NOMO-1 treated with DMSO at 0.1 percent for 48 hours (cell line): ENCODE data around the gene TMEM208.
A peak's percentile ranks its signal among the peaks of the same experiment; 100 is the strongest.

Experiments
- DNase-seq: peaks from one replicate; lab custom pipeline; 2025; ENCODE audit not compliant: unreplicated experiment; lab: John Stamatoyannopoulos, UW

The TMEM208 gene

DNA sequence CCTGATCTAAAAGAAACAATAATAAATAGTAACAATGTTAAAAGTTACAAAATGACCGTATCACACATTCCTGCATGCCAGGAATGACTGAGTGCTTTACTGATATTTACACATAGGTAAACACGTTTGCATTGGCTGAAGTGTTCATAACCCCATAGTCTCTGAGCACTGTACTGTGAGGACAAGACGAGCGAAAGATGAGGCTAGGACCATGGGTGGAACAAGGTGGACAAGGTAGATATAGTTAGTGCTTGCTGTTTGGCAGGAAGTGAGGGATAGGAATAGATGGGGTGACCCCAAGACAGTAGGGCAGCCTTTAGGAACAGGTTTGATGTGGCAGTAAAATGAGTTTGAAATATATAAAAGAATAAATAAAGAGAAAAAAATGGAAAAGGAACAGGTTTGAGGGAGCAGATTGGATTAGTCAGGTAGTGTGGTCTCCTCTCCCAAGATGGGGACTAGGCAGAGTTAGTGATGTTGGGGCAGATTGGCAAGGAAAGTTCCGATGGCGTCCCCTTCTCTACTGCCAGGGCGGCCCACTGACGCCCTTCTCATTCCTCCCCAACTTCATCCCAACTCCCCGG lies 35.4 kb upstream of the TMEM208 start:
- no peak for DNase-seq

DNA sequence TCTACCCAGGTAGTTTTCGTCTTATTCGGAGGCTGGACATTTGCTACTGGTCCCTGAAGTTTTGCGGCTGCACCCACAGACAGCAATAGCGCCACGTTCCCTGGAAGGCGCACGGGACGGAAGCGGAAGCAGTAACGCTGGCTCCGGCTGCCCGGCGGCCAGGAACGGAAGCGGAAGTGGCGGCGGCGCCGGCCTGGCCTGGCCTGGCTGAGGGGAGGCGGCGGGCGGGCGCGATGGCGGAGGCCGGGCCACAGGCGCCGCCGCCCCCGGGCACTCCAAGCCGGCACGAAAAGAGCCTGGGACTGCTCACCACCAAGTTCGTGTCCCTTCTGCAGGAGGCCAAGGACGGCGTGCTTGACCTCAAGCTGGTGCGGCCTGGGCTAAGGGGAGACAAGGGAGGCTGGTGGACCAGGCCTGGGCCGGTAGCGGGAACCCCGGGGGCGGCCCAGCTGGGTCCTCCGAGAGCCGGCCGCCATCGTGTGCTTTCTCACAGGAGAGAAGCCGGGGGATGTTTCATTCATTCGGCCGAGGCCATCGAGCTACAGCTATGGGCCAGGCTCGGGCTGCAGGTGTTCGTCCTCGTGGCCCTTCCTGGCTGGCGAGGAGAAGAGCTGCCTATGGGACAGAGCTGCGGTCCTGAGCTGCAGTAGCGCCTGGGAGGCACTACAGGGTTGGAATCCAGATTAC lies 34.8 kb upstream of the TMEM208 start, which contains the start of gene E2F4:
TSS of gene E2F4 (plus strand) at position 161 of the 687 bp plus-strand sequence. CDS start at position 234, 73 bp downstream.
- DNase-seq: peak; percentile 95

DNA sequence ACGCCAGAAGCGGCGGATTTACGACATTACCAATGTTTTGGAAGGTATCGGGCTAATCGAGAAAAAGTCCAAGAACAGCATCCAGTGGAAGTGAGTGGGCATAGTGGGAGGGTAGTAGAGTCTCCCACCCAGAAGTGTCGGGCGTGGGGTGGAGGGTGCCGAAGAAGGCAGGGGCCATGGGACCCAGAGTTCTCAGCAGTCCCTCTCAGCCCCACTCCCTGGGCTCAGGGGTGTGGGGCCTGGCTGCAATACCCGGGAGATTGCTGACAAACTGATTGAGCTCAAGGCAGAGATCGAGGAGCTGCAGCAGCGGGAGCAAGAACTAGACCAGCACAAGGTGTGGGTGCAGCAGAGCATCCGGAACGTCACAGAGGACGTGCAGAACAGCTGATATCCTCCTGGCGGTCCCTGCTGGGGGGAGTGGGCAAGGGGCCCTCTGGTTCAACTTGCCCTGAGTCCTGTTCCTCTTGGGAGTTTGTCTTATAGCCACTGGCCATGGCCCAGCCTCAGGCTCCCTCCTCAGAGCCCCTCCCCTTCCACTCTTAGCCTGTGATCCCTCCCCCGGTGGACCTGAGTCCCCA lies 34.1 kb upstream of the TMEM208 start:
- DNase-seq: no peak

DNA sequence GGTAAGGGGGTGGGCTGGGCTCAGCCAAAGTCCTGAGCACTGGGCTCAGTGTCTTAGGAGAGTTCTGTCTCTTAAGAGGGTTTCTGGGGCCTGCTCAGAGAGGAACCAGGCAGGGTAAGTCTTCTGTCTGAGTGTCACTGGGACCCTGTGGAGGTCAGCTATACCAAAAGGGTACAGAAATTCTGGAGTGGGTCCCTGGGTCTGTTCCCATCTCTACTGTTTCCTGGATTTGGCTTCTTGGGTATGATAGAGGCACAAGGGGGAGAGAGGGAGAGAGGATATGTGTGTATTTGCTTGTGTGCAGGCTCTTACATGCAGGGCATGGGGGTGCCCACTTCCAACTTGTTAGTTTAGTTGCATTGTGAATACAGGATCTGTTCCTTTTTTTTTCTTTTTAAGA lies 33.4 kb upstream of the TMEM208 start:
- DNase-seq: no peak

DNA sequence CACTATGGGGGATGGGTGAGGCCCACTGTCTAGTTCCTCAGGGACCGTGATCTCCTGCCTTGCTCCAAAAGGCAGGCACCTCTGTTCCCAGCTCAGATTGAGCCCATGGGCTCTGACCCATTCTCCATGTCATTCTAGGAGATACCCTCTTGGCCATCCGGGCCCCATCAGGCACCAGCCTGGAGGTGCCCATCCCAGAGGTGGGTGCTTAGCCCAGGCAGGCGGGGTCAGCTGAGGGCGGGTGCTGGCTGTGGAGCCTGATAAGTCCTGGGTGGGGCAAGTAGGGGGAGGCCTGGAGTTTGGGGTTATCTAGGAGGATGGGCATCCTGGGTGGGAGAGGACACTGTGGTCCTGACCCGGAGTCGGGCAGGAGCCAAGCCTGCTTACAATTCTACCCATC lies 32.7 kb upstream of the TMEM208 start:
- no peak for DNase-seq

DNA sequence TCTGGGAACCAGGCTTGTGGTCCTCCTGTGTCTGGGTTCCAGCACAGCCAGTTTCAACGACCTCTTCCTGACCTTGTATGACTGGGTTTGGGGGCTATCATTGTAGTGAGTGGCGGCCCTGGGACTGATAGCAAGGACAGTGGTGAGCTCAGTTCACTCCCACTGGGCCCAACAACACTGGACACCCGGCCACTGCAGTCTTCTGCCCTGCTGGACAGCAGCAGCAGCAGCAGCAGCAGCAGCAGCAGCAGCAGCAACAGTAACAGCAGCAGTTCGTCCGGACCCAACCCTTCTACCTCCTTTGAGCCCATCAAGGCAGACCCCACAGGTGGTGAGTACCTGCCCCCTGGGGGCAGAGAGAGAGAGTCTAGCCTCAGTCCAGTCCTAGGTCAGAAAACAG lies 31.3 kb upstream of the TMEM208 start:
- DNase-seq: no peak

DNA sequence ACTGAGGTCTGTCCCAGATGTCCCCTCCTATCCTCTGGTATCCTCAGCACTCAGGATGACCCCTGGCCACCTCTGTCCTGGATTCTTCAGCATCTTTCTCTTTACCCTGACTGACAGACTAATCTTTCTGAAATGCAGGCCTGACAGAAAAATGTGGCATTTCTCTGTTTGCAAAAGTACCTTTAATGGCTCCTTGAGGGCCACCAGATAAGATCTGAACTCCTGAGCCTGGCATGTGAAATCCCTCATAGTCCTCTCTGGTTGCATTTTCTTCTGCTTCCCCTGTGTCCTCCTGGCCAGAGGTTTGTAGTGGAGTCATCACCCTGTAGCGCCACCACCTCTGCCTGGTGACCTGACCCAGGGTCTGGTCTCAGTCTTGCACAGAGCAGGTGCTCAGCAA lies 30.0 kb upstream of the TMEM208 start:
- no peak for DNase-seq

DNA sequence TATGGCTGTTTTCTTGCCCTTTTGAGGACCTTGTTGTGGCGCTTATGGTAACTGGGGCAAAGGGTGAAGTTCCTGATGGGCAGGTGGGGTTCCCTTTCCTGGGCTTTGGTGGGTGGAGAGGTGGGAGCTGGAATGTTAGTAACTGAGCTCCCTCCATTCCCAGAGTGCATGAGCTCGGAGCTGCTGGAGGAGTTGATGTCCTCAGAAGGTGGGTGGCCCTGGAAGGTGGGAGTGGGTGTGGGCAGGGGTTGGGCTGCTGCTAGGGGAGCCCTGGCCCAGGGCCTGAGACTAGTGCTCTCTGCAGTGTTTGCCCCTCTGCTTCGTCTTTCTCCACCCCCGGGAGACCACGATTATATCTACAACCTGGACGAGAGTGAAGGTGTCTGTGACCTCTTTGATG lies 29.2 kb upstream of the TMEM208 start:
- DNase-seq: no peak

DNA sequence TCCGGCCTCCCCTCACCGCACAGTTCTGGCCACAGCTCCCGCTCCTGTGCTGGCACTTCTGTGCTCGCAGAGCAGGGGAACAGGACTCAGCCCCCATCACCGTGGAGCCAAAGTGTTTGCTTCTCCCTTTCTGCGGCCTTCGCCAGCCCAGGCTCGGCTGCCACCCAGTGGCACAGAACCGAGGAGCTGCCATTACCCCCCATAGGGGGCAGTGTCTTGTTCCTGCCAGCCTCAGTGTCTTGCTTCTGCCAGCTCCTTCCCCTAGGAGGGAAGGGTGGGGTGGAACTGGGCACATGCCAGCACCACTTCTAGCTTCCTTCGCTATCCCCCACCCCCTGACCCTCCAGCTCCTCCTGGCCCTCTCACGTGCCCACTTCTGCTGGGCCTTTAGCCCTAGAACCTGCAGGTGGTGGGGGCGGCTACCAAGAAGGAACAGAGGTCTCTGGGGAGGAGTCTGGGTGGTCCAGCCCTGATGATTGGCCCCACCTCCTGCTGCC lies 28.6 kb upstream of the TMEM208 start:
- no peak for DNase-seq

DNA sequence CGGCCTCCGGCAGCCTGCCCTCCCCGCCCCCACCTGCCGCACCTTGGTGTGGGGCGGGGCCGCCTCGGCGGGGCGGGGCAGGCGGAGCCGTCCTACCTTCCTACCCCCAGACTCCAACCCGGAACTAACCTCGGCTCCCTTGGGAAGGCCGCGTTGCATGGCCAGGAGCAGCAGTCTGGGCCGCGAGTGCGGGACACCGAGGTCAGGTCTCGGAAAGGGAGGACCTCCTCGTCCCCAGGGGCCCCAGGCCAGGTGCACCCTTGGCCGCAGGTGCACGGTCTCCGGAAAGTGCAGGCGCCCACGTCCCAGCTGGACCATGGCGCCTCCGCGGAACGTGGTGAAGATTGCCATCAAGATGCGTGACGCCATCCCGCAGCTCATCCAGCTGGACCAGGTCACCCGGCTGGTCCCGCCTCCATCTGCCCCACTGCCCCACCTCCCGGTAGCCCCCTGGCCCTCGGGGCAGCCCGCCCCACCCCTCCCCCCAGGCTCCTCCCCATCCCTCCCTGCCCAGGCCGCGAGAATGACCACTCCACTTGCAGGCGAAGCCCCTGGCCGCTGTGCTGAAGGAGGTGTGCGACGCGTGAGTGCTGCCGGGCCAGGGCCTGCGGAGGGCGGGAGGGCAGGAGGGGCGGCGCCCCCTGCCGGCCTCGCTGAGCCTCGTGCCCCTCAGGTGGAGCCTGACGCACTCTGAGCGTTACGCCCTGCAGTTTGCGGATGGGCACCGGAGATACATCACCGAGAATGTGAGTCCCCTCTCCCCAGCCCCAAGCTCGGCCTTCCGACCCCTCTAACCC lies 27.7 kb upstream of the TMEM208 start, which contains the start of gene ELMO3:
TSS of gene ELMO3 (plus strand) at position 121 of the 797 bp plus-strand sequence. CDS start at position 317, 196 bp downstream.
- DNase-seq: no peak

DNA sequence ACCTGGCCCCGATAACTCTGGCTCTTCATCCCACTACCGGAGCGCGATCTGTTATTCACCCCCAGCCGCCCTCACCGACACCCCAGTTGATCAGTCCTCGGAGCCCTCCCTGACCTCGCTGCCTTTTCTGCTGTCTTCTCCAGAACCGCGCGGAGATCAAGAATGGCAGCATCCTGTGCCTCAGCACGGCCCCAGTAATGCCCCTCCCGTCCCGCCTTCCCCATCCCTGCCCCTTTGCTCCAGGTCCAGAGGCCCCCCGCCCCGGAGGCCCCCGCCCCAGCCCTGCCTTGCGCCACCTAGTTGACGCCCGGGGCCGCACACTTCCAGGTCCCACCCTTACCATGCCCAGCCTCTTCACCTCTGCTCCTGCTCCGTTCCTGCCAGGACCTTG lies 27.1 kb upstream of the TMEM208 start:
- DNase-seq: no peak

DNA sequence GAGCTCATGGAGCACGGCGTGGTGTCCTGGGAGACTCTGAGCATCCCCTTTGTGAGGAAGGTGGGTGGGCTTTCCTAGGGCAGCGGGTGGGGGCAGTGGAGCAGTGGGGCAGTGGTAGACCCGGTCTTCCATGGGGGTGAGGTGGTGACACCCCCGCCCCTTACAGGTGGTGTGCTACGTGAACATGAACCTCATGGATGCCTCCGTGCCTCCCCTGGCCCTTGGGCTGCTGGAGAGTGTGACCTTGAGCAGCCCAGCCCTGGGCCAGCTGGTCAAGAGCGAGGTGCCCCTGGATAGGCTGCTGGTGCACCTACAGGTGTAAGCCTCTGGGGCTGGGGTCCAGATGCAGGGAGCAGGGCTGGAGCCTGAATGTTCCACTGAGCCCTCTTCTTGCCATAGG lies 26.4 kb upstream of the TMEM208 start:
- DNase-seq: no peak

DNA sequence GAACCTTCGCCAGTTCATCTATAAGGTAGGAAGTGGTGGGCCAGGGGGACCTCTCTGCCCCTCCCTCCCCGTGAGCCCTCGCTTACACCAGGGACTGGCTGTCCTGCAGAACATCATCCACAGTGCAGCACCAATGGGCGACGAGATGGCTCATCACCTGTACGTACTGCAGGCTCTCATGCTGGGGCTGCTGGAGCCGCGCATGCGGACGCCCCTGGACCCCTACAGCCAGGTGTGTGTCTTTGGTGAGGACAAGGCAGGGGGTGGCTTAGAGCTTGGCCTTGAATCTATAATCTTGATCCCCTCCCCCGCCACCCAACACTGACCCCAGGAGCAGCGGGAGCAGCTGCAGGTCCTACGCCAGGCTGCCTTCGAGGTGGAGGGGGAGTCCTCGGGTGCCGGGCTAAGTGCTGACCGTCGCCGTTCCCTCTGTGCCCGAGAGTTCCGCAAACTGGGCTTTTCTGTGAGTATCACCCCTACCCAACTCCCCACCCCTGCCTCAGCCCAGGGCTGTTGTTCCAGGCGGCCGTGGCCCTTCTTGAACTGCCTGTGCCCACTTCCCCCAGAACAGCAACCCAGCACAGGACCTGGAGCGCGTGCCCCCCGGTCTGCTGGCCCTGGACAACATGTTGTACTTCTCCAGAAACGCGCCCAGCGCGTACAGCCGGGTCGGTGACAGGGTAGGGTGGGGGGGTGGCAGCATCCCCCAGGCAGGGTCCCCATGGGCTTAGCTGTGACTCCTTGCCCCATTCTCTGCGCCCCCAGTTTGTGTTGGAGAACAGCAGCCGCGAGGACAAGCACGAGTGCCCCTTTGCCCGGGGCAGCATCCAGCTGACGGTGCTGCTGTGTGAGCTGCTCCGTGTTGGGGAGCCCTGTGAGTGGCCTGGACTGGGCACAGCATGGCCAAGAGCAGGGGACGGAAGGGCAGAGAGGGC lies 25.3 kb upstream of the TMEM208 start:
- no peak for DNase-seq

DNA sequence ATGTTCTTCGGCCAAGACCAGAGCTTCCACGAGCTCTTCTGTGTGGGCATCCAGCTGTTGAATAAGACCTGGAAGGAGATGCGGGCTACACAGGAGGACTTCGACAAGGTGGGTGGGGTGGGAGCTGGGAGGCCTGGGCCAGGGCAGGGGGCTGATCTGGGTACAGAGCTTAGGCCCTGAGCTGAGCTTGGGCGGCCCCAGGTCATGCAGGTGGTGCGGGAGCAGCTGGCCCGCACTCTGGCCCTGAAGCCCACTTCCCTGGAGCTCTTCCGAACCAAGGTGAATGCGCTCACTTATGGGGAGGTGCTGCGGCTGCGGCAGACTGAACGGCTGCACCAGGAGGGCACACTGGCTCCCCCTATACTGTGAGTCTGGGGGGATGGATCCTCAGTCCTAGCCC lies 24.5 kb upstream of the TMEM208 start:
- no peak for DNase-seq

DNA sequence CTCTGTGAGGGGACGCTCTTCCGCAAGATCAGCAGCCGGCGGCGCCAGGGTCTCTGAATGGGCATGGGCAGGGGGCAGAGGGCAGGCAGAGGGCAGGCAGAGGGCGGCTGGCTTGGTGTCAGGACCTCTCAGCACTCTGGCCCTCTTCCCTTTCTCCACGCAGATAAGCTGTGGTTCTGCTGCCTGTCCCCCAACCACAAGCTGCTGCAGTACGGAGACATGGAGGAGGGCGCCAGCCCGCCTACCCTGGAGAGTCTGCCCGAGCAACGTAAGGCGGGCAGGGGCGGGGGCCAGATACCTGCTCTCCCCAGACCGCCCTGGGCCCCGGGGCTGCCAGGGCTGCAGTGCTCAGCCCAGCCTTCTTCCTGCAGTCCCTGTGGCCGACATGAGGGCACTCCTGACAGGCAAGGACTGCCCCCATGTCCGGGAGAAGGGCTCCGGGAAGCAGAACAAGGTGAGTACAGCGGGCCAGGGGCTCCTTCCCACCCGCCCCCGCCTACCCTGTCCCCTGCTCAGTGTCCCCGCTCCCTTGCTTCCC lies 23.9 kb upstream of the TMEM208 start:
- DNase-seq: no peak

DNA sequence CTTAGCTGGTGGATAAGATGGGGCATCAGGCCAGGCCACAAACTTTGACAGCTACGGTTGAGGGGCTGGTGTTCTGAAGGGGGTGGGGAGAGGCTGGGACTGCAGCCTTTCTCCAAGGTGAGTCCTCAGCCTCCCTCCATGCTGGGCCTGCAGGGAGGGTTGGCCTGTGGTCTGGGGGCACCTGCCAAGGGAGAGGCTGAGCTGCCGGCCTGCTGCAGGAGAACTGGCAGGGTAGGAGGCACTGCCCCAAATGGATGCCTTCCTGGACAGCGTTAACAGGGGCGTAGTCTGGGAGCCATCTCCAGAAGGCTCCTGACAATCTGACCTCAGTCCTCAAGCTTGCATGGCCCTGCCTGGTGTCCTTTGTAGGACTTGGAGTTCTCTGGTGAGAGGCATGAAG lies 22.9 kb upstream of the TMEM208 start:
- no peak for DNase-seq

DNA sequence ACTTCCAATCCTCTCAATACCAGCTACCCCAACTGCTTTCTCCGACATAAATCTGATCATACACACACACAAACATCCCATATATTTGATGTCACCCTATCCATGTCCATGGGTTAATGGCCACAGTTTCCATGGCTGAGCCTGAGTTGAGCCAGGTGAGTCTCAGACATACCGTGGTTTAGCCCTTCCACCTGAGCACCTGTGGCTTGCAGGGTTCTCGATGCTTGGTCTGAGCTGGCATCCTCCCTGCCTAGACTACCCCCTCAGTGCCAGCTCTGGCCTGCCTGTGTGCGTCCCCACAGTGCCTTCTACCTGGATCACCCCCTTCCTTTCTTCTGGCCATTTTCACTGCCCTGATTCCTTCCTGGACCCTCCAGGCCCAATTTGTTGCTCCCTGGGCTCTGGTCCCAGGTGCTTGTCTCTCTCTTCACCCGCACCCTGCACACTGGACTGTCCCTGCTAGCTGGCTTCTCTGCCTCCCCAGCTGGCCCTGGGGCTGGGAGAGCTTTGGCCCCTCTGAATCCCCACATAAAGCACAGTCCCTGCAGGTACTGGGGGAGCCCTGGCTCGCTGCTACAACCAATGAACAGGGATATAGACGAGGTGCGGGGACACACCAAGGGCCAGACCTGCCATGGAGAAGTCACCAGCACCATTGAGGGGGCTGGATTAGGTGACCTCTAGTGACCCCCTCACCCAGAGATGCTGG lies 20.6 kb upstream of the TMEM208 start:
- no peak for DNase-seq

DNA sequence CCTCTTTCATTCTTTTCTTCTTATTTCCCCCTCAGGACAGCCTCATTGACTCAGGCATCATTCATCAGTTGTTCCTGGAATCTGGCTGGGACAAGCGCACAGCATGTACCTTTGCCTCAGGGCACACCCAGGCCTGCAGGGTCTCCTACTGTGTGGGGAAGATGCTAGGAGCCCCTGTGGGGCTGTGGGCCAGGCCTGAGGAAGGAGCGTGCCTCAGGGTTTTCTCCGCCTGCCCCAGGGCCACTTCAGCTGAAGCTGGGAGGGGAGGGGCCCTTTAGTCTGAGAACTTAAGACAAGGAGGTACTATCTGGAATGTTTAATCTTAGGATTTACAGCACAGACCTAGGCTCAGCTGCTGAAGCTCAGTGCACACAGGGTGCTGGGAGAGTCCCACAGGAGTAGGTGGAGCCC lies 20.1 kb upstream of the TMEM208 start:
- DNase-seq: no peak

DNA sequence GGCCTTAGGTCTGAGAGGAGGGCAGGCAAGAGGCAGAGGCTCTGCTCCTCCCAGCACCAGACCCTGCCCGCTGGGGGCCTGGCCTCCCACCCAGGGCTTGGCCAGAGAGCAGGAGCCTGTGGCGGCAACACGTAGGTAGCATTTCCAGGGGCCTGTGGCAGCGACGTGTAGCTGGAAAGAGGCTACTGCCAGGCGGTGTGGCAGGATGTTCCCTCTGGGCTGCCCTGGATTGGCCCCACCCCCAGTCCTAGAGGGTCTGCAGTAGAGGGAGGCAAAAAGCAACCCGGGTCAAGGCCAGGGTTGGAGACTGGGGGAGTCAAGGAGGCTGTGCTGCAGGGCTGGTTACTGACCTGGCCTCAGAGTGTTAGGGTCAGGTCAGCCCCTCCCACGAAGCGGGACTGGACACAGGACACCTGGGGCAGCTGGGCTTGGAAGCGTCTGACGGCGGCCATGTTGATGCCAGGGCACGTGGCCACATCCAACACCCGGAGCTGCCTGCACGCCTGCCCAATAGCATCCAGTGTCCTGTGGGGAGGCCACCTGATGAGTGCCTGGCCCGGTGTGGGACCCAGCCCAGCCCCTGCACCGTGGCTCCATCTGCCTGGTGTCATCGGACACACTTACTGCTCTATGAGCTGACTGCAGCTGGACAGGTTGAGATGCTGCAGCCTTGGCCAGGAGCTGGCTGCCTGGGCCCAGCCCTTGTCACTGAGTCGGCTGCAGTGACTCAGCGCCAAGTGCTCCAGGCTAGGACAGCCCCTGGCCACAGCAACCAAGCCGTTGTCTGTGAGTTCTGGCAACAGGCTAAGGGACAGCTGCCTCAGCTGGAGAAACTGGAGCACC lies 19.5 kb upstream of the TMEM208 start:
- no peak for DNase-seq
